Measurements from ENCODE around the gene PDK3. TPM values are rescaled to one million over a fixed set of nuclear protein-coding genes. Genes with fewer than 3 reads are reported as not detected.
A peak's percentile ranks its signal among the peaks of the same experiment; 100 is the strongest.

The PDK3 gene
- total RNA-seq, 1 experiment from 2014 or later = 47.3 TPM

DNA sequence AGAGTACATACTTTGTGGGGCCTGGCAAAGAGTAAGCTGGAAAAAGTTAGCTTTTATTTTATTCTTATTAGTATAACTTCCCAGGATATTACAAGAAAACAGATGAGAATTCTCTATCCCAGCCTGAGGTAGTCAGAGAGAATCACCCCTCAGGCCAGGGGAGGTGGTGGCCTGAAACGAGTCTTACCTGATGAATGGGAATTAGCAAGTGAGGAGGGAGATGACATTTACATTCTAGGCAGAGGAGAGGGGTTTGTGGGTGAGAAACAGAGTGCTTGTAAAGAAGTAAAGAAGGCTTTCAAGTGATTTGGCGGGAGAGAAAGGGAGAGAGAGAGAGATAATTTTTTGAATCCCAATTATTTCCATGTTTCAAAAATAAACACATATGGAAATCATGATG is 39.3 kb upstream of the PDK3 start:
- Histone ChIP-seq H3K56ac (ENCODE audit: insufficient read length, low read depth, low read length) (no peak overlapping the region), H3K27me3 (ENCODE audit: insufficient read depth, low read length) (no peaks in the 10 kb centered on the region), H3K23ac (ENCODE audit: insufficient read length, low read depth, low read length) (no peak overlapping the region), H2AFZ (ENCODE audit: low read length) (no peak overlapping the region), H3K9ac (ENCODE audit: extremely low read depth, insufficient read length, low read length) (no peak overlapping the region), H2BK5ac (ENCODE audit: insufficient read length, low read length) (no peak overlapping the region), H4K91ac (ENCODE audit: insufficient read length, low read depth, low read length) (no peak overlapping the region), H4K5ac (ENCODE audit: insufficient read length, low read depth, low read length) (no peak overlapping the region), H3K27ac (ENCODE audit: insufficient read length, low read depth, low read length) (no peak overlapping the region), H4K20me1 (ENCODE audit: control insufficient read depth, insufficient read depth, insufficient read length) (no peaks in the 10 kb centered on the region), H4K8ac (replicated peaks; ENCODE audit: insufficient read length, low read depth, low read length) (no peak overlapping the region), H2BK12ac (ENCODE audit: insufficient read length, low read depth, low read length) (no peak overlapping the region), H3K4me2 (ENCODE audit: insufficient read depth, insufficient read length, low read length) (no peak overlapping the region), H3K9me3 (ENCODE audit: control insufficient read depth, low read depth, low read length) (no peaks in the 10 kb centered on the region), H3K23me2 (ENCODE audit: insufficient read length, low read depth, low read length, poor library complexity, severe bottlenecking) (no peaks in the 10 kb centered on the region), H3K79me2 (ENCODE audit: insufficient read depth, low read length) (no peaks in the 10 kb centered on the region), H3K79me1 (ENCODE audit: insufficient read depth, low read depth, low read length, poor library complexity, severe bottlenecking) (no peaks in the 10 kb centered on the region), H2BK20ac (ENCODE audit: low read depth, low read length, poor library complexity, severe bottlenecking) (no peak overlapping the region), H3K4me1 (ENCODE audit: insufficient read depth, low read length) (no peaks in the 10 kb centered on the region), H3T11ph (ENCODE audit: low read length) (no peak overlapping the region), H2BK120ac (ENCODE audit: low read depth, low read length, poor library complexity, severe bottlenecking) (no peak overlapping the region), H3K4ac (ENCODE audit: low read depth, low read length) (no peak overlapping the region), H2AK5ac (ENCODE audit: insufficient read length, low read length) (no peak overlapping the region), H3K18ac (ENCODE audit: insufficient read length, low read depth, low read length) (no peak overlapping the region), H3K14ac (ENCODE audit: insufficient read depth, low read length) (no peak overlapping the region), H2BK15ac (ENCODE audit: low read depth, low read length) (no peak overlapping the region)
- Mint-ChIP-seq H3K36me3 (ENCODE audit: insufficient read depth in 1 of 3, low read depth in 3 of 3) (peaks cover 0 to 7% (median 2%) of the 10 kb centered on the region in 3 experiments; a peak in 4 of 7 replicates), H3K4me3 (no peak overlapping the region), H3K4me1 (peaks cover 15 to 20% of the 10 kb centered on the region in 2 experiments), H3K9me3 (peaks cover 12 to 13% of the 10 kb centered on the region in 2 experiments; a peak in 4 of 5 replicates), H3K27me3 (ENCODE audit: low read depth) (no peaks in the 10 kb centered on the region), H3K27ac (peak overlapping the region in 1 of 3 experiments; percentile 67; a peak in 2 of 7 replicates)
- TF ChIP-seq, protein P1, sequence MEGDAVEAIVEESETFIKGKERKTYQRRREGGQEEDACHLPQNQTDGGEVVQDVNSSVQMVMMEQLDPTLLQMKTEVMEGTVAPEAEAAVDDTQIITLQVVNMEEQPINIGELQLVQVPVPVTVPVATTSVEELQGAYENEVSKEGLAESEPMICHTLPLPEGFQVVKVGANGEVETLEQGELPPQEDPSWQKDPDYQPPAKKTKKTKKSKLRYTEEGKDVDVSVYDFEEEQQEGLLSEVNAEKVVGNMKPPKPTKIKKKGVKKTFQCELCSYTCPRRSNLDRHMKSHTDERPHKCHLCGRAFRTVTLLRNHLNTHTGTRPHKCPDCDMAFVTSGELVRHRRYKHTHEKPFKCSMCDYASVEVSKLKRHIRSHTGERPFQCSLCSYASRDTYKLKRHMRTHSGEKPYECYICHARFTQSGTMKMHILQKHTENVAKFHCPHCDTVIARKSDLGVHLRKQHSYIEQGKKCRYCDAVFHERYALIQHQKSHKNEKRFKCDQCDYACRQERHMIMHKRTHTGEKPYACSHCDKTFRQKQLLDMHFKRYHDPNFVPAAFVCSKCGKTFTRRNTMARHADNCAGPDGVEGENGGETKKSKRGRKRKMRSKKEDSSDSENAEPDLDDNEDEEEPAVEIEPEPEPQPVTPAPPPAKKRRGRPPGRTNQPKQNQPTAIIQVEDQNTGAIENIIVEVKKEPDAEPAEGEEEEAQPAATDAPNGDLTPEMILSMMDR (conservative IDR thresholded peaks at IDR 0.05) = no peak
- WGBS (ENCODE audit: extremely low coverage, insufficient read length, low lambda C conversion rate) = no CpG with 5 or more reads among the region's 2 CpGs
- DNase-seq = no peak

Measured in H9 (cell line).